ENCODE measurements around the gene IP6K1. TPM values are rescaled to one million over a fixed set of nuclear protein-coding genes. Genes with fewer than 3 reads are reported as not detected.

Gene IP6K1
- total RNA-seq, 2 donors from 2014 or later, result 36.5 to 37.4 TPM

DNA sequence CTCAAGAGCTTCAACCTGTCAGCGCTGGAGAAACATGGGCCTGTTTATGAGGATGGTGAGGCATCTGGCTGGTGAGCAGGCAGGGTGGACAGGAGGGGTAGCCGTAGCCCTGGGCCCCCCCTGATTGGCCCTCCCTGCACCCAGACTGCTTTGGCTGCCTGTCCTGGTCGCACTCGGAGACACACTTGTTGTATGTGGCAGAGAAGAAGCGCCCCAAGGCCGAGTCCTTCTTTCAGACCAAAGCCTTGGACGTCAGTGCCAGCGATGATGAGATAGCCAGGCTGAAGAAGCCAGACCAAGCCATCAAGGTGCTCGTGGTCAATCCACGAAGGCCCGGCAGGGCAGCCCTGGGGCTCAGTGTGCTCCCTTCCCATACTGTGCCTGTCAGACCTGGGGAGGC, 110.4 kb downstream of the IP6K1 start:
- DNase-seq (no peak), ATAC-seq (replicated peaks in 1 of 2) (no peak)
- Mint-ChIP-seq H3K9me3 (no peaks in the 10 kb centered on the region), H3K27me3 (ENCODE audit: low read depth) (no peaks in the 10 kb centered on the region), H3K4me3 (no peak overlapping the region), H3K4me1 (ENCODE audit: low read depth) (peaks cover 37% of the 10 kb centered on the region), H3K27ac (no peak overlapping the region), H3K36me3 (ENCODE audit: insufficient read depth in 2 of 2) (peaks cover 0 to 8% of the 10 kb centered on the region in 2 donors)

DNA sequence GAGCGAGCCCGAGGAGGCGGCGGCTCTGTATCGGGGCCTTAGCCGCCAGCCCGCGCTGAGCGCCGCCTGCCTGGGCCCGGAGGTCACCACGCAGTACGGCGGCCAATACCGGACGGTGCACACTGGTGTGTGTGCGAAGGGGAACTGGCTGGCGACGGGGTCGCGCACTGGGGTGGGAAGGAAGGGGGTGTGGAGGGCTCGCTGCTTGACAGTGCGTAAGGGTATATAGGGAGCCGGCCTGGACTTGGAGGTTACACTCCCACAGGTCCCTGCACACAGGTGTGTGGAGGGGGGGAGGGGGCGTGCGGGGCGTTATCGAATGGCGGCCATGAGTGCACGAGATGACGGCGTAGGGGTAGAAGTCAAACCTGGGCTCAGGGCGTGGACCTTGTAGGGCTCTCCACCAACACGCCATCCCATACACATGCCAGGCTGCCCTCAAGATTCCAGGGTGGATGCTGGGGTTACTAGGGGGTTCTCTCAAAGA, 111.8 kb downstream of the IP6K1 start:
- no peak overlapping the region for H3K27ac Mint-ChIP-seq
- H3K27me3 Mint-ChIP-seq (ENCODE audit: low read depth), result no peaks in the 10 kb centered on the region
- H3K4me1 Mint-ChIP-seq (ENCODE audit: low read depth), result peaks cover 33% of the 10 kb centered on the region
- DNase-seq (no peak), ATAC-seq (replicated peaks in 1 of 2) (peak; percentile 22 to 36)
- no peaks in the 10 kb centered on the region for H3K9me3 Mint-ChIP-seq
- peaks cover 0 to 3% of the 10 kb centered on the region in 2 donors for H3K36me3 Mint-ChIP-seq (ENCODE audit: insufficient read depth in 2 of 2)
- H3K4me3 Mint-ChIP-seq, result peak overlapping the region; percentile 90 to 91

Other genes with a start within 250 kb of the IP6K1 start
- gene BSN, start 232.1 kb downstream of the IP6K1 start, total RNA-seq, result under 1 TPM; 0.17 to 0.21 TPM
- gene APEH, start 112.2 kb downstream of the IP6K1 start, total RNA-seq, result 100 to 1,000 TPM in 1 of 2 donors, 10 to 100 TPM in 1; 82.7 to 108 TPM
- gene MST1, start 97.1 kb downstream of the IP6K1 start, total RNA-seq, result 10 to 100 TPM; 27.9 to 29.8 TPM
- 10 to 100 TPM; 35.1 to 35.2 TPM for gene RNF123, start 97.0 kb downstream of the IP6K1 start, total RNA-seq
- under 1 TPM; 0.19 to 0.72 TPM for gene AMIGO3, start 66.9 kb downstream of the IP6K1 start, total RNA-seq
- gene GMPPB, start 62.6 kb downstream of the IP6K1 start, total RNA-seq, result 10 to 100 TPM; 22.3 to 33.4 TPM
- gene CDHR4, start 13.3 kb upstream of the IP6K1 start, total RNA-seq, result under 1 TPM in 1 of 2 donors, not detected in 1; 0.39 TPM
- gene INKA1, start 16.7 kb upstream of the IP6K1 start, total RNA-seq, result 1 to 10 TPM; 1.2 to 1.5 TPM
- 10 to 100 TPM; 93.5 to 98.6 TPM for gene UBA7, start 27.4 kb upstream of the IP6K1 start, total RNA-seq
- 10 to 100 TPM; 28.0 to 47.2 TPM for gene TRAIP, start 70.0 kb upstream of the IP6K1 start, total RNA-seq
- gene CAMKV, start 83.4 kb upstream of the IP6K1 start, total RNA-seq, result under 1 TPM in 1 of 2 donors, not detected in 1; 0.50 TPM
- 1 to 10 TPM in 1 of 2 donors, under 1 TPM in 1; 0.84 to 2.4 TPM for gene MST1R, start 117.3 kb upstream of the IP6K1 start, total RNA-seq
- 10 to 100 TPM in 1 of 2 donors, 1 to 10 TPM in 1; 9.1 to 12.0 TPM for gene MON1A, start 143.3 kb upstream of the IP6K1 start, total RNA-seq
- gene RBM6, start 153.6 kb upstream of the IP6K1 start, total RNA-seq, result 10 to 100 TPM; 57.4 to 70.4 TPM